HS-27A (cell line): ENCODE data around the gene RRBP1.
A peak's percentile ranks its signal among the peaks of the same experiment; 100 is the strongest.

Source experiments
- DNase-seq: peaks from one replicate; pipeline ENCODE4 v3.0.0-alpha.2; 2012; ENCODE audit warnings: low read depth, missing footprints

Gene RRBP1

DNA sequence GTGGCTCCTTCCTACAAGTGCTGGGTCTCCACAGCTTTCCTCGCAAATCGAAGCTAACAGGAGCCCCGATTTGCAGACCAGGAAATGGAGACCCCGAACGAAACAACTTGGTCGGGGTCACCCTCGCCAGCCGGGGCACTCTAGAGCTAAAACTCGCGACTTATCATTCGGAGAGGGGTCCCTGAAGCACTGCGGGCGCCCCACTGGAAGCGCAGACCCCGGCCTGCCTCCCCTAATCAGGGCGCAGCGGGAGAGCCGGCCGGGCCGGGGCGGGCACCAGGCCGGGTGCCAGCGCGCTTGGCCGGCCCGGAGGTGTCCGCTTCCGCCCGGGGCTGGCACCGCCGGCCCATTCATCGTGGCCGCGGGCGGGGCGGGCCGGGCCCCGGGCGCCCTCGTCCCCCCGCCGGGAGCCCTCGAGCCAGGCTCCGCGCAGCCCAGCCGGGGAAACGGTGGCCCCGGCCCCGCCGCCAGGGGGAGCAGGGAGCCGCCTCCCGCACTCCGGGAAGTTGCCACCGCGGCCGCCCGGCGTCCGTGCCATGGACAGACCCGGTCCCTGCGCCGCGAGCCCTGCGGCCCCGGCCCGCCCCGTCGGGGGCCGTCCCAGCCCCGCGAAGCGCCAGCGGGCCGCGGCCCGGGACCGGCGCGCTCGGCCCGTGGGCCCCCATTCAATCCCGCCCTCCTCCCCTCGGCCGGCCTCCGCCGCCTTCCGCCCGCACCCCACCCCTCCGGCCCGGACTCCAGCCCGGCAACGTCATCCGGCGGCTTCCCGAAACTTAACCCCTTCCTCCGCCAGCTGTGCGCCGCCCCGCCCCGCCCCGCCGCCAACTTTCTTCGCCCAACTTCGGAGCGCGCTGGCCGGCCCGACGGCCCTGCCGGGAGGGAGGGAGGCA lies 961 bp downstream of the RRBP1 start:
- DNase-seq: no peak

DNA sequence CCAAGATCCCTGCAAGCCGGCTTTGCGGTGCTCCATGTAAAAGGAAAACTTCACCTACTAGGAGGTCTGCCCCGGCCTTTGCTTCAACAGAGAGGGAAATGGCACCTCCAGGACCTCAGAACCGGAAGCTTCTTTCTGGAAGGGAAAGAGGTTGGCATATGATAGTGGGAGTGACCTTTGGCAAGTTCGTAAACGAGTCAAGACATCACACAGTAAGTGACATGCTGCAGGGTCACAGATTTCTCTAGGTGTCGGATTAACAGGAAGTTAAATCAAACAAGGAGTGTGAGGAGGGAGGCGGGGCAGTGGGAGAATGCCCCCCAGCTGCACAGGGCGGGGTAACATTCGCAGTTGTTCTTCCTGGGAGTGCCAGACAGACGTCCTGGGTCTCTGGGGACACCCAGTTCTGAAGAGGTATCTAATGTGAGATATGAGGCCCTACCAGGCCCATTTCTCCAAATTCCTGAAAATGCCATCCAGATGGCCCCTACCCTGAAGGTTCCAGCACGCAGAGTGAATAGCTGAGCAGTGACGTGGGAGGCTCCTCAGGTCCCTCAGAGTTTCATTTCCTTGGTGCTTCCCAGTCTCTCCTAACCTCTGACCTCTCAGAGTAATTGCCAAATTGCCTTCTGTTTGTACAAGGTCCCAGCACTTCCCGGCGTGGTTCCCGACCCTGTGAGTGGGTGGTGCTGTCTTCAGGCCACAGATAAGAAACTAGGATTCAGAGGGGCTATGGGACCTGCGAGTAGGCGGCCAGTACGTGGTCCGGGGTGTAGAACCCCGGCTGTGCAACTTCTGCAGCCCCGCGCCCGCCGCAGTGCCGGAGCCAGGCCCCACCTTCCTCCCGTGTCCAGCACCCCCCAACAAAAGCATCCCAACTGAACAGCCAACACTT lies 1.9 kb downstream of the RRBP1 start:
- peak; percentile 73 for DNase-seq

DNA sequence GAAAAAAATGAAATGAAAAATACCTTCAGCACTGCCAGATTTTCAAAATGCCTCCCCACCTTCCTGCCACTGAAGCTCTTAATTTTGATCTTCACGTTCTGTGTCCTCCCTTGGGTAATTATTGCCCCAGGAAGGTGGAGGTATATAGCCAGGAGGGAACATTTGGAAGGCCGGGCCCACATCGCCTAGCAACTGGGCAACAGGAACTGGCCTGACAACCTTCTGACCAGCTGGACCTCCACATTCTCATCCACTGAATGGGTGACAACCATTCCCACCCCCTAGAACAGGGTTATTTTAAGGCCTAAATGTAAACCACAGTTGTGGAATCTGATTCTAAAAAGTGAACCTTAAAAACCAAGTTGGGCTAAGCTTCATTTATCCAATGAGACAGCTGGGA lies 3.2 kb downstream of the RRBP1 start:
- DNase-seq: no peak

DNA sequence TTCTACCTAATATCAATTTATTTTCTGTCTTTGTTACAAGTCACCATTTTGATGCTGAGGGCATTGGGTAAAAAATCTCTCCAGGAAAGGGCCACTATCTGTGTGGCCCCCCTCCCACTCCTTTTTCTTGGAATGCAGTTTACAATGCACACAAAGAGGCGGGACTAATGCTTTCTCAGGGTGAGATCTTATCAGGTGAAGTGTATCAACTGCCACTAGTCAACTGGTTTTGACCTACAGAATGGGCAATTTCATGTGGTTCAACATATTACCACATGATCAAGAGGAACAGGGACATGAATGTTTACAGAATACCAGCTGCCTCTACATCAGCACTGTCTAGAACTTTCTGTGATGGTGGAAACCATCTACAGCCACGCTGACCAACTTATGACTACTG lies 3.7 kb downstream of the RRBP1 start:
- DNase-seq: no peak

DNA sequence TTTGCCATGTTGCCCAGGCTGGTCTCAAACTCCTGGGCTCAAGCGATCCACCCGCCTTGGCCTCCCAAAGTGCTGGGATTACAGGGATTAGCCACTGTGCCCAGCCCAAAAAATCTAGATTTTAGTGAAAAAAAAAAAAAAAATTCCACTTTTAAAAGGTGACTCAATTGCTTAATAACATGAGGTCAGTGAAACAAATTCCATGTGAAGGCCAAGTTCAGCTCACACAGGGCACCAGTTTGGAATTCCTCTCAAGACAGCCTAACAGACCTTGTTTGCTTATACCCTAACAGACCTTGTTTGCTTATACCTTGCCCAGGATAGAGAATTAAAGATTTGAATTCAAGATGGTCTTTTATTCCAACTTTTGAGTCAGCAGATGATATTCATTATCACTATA lies 5.1 kb downstream of the RRBP1 start:
- DNase-seq: no peak

DNA sequence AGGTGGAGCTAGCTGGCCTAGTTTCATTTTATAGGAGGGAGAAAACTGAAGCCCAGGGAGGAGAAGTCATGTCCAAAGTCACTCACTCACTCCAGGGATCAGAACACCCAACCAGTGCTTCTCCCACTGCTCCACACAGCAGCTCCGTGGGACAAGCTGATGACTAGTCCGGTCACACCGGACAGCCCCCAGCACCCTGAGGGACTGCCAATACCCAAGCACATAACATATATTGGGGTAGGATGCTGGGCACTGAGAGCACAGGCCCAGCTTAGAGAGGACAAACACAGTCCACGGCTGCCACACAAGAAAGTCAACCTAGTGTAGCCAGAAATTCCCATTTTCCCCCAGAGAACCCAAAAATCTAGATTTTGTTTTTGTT lies 5.7 kb downstream of the RRBP1 start:
- no peak for DNase-seq

DNA sequence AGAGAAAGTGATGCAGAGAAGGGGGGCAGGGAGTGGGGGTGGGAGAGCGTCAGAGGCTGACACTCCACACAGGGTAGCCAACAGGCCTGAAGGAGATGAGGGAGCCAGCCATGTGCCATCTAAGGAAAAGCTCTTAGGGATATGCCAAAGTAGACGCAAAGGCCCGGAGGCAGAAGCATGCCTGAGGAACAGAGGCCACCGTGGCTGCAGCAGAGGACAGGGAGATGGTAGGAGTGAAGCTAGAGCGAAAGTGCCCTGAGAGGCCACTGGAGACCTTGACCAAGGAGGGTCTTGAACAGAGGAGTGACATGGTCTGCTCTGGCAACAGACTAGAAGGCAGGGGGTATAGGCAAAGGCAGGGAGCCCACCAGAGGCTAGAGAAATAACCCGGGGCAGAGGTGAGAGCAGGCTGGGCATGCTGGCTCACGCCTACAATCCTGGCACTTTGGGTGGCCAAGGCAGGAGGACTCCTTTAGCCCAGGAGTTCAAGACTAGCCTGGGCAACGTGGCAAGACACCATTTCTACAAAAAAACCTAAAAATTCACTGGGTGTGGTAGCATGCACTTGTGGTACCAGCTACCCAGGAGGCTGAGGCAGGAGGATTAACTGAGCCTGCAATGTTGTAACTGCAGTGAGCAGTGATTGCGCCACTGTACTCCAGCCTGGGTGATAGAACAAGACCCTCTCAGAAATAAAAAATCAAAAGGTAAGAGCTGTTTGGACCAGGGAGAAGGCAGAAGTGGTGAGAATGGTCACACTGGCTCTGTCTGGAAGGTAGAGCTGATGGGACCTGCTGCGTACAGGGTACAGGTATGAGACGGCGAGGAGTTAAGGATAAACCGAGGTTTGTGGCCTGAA lies 6.3 kb downstream of the RRBP1 start:
- DNase-seq: no peak

DNA sequence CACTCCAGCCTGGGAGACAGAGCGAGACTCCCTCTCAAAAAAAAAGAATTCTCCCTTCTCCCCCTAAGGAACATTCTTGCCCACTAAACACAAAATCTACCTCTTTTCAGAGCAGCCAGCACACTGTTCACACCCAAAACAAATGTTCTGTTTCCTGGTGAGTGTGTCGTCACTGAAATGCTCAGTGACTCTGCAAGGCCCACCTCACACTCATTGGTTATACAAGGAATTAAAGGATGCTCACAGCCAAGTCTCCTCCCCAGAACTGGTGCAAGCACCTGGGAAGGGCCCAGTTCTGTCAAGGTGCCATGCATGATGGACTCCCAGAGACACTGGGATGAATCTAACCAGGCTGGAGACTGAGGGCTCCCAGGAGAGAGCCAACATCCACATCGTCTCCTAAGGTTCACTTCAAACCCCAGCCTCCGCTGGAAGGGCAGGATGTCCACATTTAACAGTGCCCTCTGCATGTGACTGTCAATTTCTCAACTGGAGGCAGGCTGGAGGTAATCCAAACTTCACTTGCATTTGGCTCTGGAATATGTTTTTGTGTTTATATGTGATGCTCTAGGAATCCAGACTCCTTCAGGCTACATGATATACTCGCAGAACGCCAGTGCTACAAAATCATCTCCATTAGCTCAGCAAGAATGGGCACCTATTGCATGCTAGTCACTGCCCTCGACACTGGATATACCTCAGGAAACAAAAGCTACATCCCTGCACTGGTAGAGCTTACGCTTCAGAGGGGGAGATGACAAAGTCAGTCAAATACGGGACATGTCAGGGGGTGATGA lies 7.1 kb downstream of the RRBP1 start:
- DNase-seq: no peak

DNA sequence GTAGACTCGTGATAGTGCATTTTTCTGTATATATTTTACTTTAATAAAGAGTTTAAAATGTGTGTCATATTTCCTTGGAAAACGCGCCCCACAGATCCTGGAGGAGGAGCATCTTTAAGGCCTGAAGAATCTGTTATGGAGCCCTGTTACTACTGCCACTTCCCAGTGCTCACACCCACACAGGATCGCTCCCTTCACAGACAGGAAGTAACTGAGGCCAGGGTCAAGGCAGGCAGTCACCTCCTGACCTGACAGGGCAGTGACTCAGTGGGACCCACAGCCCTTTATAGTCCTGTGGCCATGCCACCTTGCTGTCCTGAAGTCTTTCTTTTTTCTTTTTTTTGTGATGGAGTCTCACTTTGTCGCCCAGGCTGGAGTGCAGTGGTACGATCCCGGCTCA lies 9.0 kb downstream of the RRBP1 start:
- no peak for DNase-seq

DNA sequence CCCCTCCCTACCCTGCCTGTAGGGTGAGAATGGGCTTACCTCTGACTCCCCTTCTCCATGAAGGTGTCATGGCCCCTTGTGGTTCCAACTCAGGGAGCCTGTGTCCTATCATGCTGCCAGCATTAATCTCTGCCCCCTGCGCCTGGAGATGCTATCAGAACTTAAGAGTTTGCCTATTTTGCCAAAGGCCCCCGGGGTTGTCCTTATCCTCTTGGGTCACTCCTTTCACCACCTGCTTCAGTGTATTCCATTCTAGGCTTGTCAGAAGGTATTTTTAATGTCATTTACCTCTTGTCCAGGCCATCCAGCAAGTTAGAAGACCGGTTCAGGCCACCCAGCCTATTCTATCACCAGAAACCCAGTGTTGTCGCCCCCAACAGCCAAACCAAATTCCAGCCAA lies 10.5 kb downstream of the RRBP1 start:
- no peak for DNase-seq

DNA sequence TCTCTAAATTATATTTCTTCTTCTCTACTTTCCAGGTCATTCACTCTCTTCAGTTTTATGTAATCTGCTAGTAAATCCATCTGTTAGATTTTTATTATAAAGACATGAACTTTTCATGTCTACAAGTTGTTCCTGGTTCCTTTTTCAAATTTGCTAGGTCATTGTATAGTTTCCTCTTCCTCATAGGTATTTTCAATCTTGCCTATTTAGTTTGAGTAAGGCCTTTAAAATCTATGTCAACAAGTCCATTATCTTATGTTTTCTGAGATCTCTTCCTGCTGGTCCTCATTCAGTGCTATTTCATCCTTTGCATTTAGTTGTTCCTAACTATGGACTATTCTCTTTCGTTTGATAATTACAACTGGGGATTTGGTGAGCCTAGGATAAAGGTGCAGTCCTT lies 11.0 kb downstream of the RRBP1 start:
- no peak for DNase-seq

DNA sequence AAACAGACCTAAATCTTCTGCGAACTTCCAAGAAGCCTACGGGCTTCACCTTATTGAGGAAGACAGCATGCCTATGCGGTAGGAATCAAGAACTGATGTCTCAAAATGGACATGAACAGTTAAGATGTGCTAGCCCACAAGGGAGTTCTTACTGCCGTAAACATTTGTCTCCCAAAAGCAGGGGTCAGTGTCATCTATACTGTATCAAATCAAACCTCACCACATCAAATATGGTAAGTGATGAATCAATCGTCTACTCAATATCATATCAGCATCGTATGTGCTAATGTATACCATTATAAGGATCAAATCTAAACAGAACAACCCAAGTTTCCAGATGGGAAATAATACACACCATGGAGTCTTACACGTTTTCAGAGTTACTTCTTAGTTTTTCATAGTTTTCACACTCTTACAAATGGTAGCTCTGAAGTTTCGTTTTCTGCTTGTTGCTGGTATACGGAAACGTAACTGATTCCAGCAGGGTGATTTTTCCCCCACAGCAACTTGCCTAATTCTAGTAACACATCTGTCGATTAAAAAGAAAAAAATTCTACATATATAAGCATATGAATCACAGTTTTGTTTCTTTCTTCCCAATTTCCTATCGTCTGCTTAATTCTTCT lies 12.6 kb downstream of the RRBP1 start:
- no peak for DNase-seq

DNA sequence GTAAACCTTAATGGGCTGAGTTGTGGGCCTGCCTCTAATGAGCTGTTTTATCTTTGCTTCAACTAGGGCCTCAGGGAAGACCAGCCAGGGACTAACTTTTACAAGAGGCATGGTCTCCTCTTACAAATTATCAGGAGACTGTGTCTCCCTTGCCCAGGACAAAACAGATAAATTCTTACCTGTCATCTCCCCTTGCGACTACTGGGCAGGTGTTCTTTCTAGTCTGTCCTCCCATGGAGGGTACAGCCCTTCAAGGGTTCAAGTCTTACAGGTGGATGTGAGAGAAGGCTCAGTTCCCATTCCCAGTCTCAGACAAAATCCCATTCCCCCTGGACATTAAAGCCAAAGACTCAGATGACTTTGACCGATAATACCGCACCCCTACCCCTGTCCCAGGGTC lies 13.6 kb downstream of the RRBP1 start:
- no peak for DNase-seq

DNA sequence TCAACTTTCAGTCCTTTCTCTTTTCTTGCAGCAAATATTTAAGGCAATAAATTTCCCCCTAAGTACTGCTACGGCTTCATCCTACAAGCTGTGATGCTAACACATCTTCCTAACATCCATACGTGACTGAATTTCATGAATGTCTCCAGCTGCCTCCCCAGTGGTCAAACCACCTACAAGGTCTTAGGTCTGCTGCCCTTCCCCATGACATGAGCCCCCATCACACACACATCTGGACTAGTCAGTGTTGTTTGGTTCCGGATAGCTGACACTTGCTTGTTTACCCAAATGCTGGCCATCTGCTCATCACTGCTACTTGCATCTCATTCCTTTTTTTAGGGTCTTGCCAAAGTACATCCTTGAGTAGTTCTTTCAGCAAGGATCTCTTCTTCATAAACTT lies 14.6 kb downstream of the RRBP1 start:
- no peak for DNase-seq

DNA sequence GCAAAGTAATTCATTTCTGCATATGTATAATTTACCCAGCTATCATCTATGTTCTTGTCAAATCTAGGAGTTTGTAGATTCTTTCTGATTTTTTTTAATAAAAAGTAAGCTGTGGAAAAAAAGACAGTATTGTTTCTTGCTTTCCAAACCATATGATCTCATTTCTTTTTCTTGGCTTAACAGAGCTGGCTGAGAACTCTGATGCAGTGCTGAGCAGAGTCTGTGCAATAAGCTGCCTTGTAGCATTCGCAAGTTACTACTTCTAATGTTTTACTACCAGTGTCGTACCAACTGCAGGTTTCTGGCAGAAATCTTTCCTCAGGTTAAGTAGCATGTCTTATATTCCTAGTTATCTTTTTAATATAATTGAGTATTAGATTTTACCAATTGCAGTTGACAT lies 15.6 kb downstream of the RRBP1 start:
- DNase-seq: no peak

DNA sequence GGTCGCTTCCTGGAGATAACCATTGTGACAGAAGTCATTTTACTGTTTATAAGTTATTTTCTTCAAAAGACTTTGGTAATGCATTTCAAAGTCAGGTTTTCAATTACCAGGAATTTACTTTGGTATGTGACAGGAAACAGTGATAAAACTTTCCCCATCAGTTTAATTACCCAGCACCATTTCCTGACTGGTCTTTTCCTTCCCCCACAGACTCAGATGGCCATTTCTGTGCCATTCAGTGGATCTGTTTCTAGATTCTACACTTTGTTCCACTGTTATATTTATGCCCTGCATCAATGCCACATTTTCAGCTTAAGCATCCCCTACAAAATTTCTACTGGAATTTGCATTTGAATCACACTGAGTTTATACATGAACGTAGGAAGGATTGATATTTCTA lies 16.3 kb downstream of the RRBP1 start:
- DNase-seq: no peak

DNA sequence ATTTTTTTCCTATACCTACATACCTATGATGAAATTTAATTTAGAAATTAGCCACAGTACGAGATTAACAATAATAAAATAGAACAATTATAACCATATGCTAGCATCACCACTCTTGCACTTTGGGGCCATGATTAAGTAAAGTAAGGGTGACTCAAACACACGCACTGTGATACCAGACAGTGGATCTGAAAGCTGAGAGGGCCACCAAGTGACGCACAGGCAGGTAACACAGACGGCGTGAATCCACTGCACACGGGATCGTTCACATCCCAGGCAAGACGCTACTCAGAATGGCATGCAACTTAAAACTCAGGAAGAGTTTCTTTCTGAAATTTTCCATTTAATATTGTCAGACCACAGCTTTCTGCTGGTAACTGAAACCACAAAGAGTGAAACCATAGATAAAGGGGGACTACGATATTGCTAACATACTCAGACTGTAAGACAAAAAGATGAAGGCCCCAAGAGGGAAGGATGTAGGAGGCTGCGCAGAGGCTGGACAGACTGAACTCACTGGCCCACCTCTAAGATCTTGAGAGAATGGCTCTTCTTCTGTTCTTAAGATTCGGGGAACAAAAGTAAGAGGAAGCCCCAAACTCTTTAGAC lies 17.9 kb downstream of the RRBP1 start:
- no peak for DNase-seq

DNA sequence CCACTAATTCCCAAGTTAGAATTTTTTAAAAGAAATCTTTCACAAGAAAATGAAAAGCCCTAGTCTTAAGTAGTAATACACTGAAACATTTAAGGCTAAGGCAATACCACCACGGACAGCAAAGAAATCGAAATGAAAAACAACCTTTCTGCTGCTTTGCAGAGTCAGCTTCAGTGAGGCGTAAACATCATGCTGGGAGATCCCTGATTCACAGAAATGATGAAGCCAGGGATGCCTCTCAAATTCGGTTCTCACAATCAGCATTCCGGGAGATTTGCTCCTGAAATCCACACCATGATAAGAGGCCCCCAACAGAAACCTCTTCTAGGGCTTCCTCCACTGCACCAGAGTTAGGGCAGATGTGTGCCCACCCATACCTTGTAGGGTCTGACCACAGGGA lies 18.6 kb downstream of the RRBP1 start:
- DNase-seq: no peak

DNA sequence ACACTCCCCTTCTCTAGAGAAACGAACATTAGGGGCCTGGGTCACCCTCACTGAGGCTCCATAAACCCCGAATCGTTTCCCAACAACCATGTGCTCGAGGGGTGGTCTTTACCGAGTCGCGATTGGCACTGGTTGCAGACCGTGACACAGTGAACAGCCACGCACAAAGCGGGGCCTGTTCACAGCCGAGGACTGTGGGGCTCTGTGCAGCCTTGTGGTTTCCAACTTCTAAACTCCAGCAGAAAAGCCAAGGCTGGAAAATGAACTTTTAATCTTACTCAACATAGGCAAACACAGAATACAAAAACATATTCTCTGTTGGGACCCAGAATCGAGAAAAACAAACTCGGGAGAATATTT lies 19.0 kb downstream of the RRBP1 start:
- DNase-seq: no peak

DNA sequence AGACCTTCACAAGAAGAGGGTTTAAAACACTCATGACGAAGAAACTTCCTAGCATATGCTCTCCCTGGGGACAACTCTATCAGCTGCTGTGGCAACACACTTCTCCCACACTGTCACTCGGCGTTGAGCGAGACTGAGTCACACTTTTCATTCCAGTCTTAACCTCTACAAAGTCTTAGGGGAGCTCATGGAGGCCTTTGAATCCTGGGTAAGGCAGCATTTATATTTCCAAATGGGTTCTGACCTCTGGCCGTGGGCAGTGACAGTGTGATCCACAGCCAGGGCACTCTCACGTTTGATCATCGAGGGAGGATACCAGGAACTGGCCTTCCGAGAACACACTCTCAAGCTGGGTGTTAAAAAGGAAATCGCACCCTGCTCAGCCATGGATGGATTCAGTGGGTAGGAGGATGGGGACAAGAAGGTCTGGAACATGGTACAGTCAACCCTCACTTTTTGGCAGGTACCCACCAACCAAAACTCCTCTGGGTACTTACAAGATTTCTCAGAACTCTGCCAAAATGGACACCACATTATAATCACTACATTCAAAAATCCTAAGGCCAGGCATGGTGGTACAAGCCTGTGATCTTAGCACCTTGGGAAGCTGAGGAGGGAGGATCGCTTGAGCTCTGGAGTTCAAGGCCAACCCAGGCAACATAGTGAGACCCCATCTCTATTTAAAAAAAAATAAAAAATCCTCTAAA lies 19.6 kb downstream of the RRBP1 start:
- no peak for DNase-seq
